HEK293T (cell line): ENCODE measurements around the gene ADAP1.

Experiments
- BHLHE40 ChIP-seq: fragments of 450-650 bp; IDR thresholded peaks from 2 replicates; pipeline ENCODE4 v1.6.1; 2016; ENCODE audit warnings: mild to moderate bottlenecking, moderate library complexity, borderline replicate concordance
- FOXM1 ChIP-seq: fragments of 450-650 bp; IDR thresholded peaks from 2 replicates; pipeline ENCODE4 v1.6.1; 2017; ENCODE audit warnings: mild to moderate bottlenecking, borderline replicate concordance
- LEF1 ChIP-seq: fragments of 450-650 bp; IDR thresholded peaks from 2 replicates; pipeline ENCODE4 v1.6.1; 2017; ENCODE audit warnings: mild to moderate bottlenecking, borderline replicate concordance
- NFRKB ChIP-seq: fragments of 450-650 bp; IDR thresholded peaks from 2 replicates; pipeline ENCODE4 v1.6.1; 2016; ENCODE audit warnings: mild to moderate bottlenecking, moderate library complexity
- SP1 ChIP-seq: fragments of 450-650 bp; IDR thresholded peaks from 2 replicates; pipeline ENCODE4 v1.6.1; 2017
- TARDBP ChIP-seq: fragments of 450-650 bp; IDR thresholded peaks from 2 replicates; pipeline ENCODE4 v1.6.1; 2016

DNA sequence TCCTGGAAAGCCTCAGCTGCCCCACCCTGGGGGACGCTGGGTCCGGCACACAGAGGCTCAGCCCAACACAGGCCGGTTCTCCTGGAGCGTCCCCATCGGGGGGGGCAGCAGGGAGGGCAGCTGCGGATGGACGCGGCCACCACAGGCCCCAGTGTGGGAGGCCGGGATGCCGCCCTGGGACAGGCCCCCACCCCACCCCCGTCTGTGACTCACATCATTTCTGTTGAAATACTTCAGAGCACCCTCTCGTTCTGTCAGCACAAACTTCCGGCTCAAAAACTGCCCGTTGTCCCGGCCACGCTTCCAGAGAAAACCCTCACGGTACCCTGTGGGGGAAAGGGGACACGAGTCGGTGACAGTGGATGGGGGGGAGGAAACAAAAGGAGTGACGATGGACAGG is 49.6 kb downstream of the ADAP1 start:
- TF ChIP-seq LEF1 (no peak), FOXM1 (no peak), NFRKB (no peak), BHLHE40 (no peak), SP1 (no peak), TARDBP (no peak)
